GM19452 (cell line): ENCODE results near the gene MVB12B.
"Not testable (repeated sequence)": the region's sequence is repeated elsewhere in the genome, so short reads cannot be mapped to it uniquely, and the experiment has no call there.

Experiments used
- ATAC-seq: cut with Tn5 transposase; IDR thresholded peaks from one replicate; pipeline ENCODE4 v1.9.1; 2021; ENCODE audit not compliant: unreplicated experiment

Gene MVB12B

GRCh38 chr9:126551812-126552211 lies 225.2 kb downstream of the MVB12B start:
- no peak for ATAC-seq

- no peak for ATAC-seq
Measured at GRCh38 chr9:126554292-126554691, 227.7 kb downstream of the MVB12B start.

DNA sequence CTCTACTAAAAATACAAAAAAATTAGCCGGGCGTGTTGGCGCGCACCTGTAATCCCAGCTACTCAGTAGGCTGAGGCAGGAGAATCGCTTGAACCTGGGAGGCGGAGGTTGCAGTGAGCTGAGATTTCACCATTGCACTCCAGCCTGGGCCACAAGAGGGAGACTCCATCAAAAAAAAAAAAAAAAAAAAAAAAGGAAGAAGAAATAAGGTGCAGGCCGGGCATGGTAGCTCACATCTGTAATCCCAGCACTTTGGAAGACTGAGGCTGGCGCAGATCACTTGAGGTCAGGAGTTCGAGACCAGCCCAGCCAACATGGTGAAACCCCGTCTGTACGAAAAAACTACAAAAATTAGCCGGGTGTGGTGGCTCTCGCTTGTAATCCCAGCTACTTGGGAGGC lies 228.8 kb downstream of the MVB12B start:
- not testable (repeated sequence) for ATAC-seq
